ENCODE measurements around the gene TRIM31.

The TRIM31 gene

GRCh38 chr6:30066082-30066481, 46.8 kb downstream of the TRIM31 start:
- no peak for TF ChIP-seq NFIC (IDR thresholded peaks at IDR 0.05)
- no peak for TF ChIP-seq TEAD4 (IDR thresholded peaks at IDR 0.05)
- TF ChIP-seq ZBTB7A (IDR thresholded peaks at IDR 0.05; ENCODE audit: low read depth): no peak
- TF ChIP-seq TAF1 (IDR thresholded peaks at IDR 0.05; ENCODE audit: low read depth): no peak
- TF ChIP-seq MAX (IDR thresholded peaks at IDR 0.05): no peak
- TF ChIP-seq REST (IDR thresholded peaks at IDR 0.05; ENCODE audit: low read depth): no peak
- no peak for TF ChIP-seq EGR1 (IDR thresholded peaks at IDR 0.05)
- TF ChIP-seq CREB1 (IDR thresholded peaks at IDR 0.05; ENCODE audit: low read depth): no peak
- TF ChIP-seq EP300 (IDR thresholded peaks at IDR 0.05; ENCODE audit: borderline replicate concordance): no peak
- no peak for TF ChIP-seq USF1 (IDR thresholded peaks at IDR 0.05)
- TF ChIP-seq TCF12 (IDR thresholded peaks at IDR 0.05; ENCODE audit: low read depth): no peak

GRCh38 chr6:30063315-30063714, 49.6 kb downstream of the TRIM31 start:
- no peak for TF ChIP-seq EGR1 (IDR thresholded peaks at IDR 0.05)
- no peak for TF ChIP-seq USF1 (IDR thresholded peaks at IDR 0.05)
- no peak for TF ChIP-seq CEBPB (IDR thresholded peaks at IDR 0.05)

- TF ChIP-seq TCF12 (IDR thresholded peaks at IDR 0.05; ENCODE audit: low read depth): no peak
- no peak for TF ChIP-seq TAF1 (IDR thresholded peaks at IDR 0.05; ENCODE audit: low read depth)
- TF ChIP-seq CEBPB (IDR thresholded peaks at IDR 0.05): no peak
- TF ChIP-seq YY1 (IDR thresholded peaks at IDR 0.05; ENCODE audit: low read depth): no peak
- no peak for TF ChIP-seq NFIC (IDR thresholded peaks at IDR 0.05)
- no peak for TF ChIP-seq FOXM1 (IDR thresholded peaks at IDR 0.05; ENCODE audit: borderline replicate concordance, low read depth)
- no peak for TF ChIP-seq REST (IDR thresholded peaks at IDR 0.05; ENCODE audit: low read depth)
- TF ChIP-seq EP300 (IDR thresholded peaks at IDR 0.05; ENCODE audit: borderline replicate concordance): no peak
- no peak for TF ChIP-seq CREB1 (IDR thresholded peaks at IDR 0.05; ENCODE audit: low read depth)
Observed at GRCh38 chr6:30062471-30063178, 50.3 kb downstream of the TRIM31 start.

GRCh38 chr6:30061858-30062458, 50.9 kb downstream of the TRIM31 start:
- TF ChIP-seq TAF1 (IDR thresholded peaks at IDR 0.05; ENCODE audit: low read depth): no peak
- TF ChIP-seq TCF12 (IDR thresholded peaks at IDR 0.05; ENCODE audit: low read depth): no peak
- no peak for TF ChIP-seq RAD21 (IDR thresholded peaks at IDR 0.05; ENCODE audit: low read depth)
- no peak for TF ChIP-seq ZBTB7A (IDR thresholded peaks at IDR 0.05; ENCODE audit: low read depth)
- no peak for TF ChIP-seq CEBPB (IDR thresholded peaks at IDR 0.05)
- no peak for TF ChIP-seq NFIC (IDR thresholded peaks at IDR 0.05)
- no peak for TF ChIP-seq YY1 (IDR thresholded peaks at IDR 0.05; ENCODE audit: low read depth)
- TF ChIP-seq CREB1 (IDR thresholded peaks at IDR 0.05; ENCODE audit: low read depth): no peak
- TF ChIP-seq FOXM1 (IDR thresholded peaks at IDR 0.05; ENCODE audit: borderline replicate concordance, low read depth): no peak
- TF ChIP-seq MAX (IDR thresholded peaks at IDR 0.05): no peak

GRCh38 chr6:30061092-30061857, 51.6 kb downstream of the TRIM31 start, which contains the start of gene POLR1H:
Gene POLR1H, plus strand, starts transcription at chr6:30061265. Its CDS starts 260 bp downstream, at chr6:30061525.
- TF ChIP-seq TEAD4 (IDR thresholded peaks at IDR 0.05) (peak; percentile 30; the same call in 1 of the 2 replicates), NFIC (IDR thresholded peaks at IDR 0.05) (peak; percentile 28; the same call in 1 of the 2 replicates), CREB1 (IDR thresholded peaks at IDR 0.05; ENCODE audit: low read depth) (peak; percentile 94), CEBPB (IDR thresholded peaks at IDR 0.05) (no peak), USF1 (IDR thresholded peaks at IDR 0.05) (0 out of 2 replicates have a peak, but pooled peaks have one; percentile 1), EP300 (IDR thresholded peaks at IDR 0.05; ENCODE audit: borderline replicate concordance) (no peak), RAD21 (IDR thresholded peaks at IDR 0.05; ENCODE audit: low read depth) (no peak), TCF12 (IDR thresholded peaks at IDR 0.05; ENCODE audit: low read depth) (no peak; the same call in none of the 2 replicates), YY1 (IDR thresholded peaks at IDR 0.05; ENCODE audit: low read depth) (peak; percentile 79; the same call in 1 of the 2 replicates), MAX (IDR thresholded peaks at IDR 0.05) (no peak; the same call in 1 of the 2 replicates), TAF1 (IDR thresholded peaks at IDR 0.05; ENCODE audit: low read depth) (peak; percentile 89), FOXM1 (IDR thresholded peaks at IDR 0.05; ENCODE audit: borderline replicate concordance, low read depth) (0 out of 2 replicates have a peak, but pooled peaks have one; percentile 22), ZBTB7A (IDR thresholded peaks at IDR 0.05; ENCODE audit: low read depth) (no peak), EGR1 (IDR thresholded peaks at IDR 0.05) (no peak; the same call in 1 of the 2 replicates)
